GM12878 (cell line): ENCODE results near the gene SLC2A4RG. TPM values are rescaled to one million over a fixed set of nuclear protein-coding genes. Genes with fewer than 3 reads are reported as not detected.

Experiments used
- ATAC-seq: fragments of 200-7000 bp; cut with Tn5 transposase; 3 replicates; pipeline ENCODE4 v1.9.1; 2020; ENCODE audit warnings: mild to moderate bottlenecking, moderate library complexity
- BruUV-seq: library from RNA; stranded (reverse); fragments of 400-500 nt; replicated peaks from 2 replicates; lab custom pipeline; 2021; lab: Mats Ljungman, UMichigan
- CTCF ChIA-PET: fragments of 300-600 bp; sonication (Branson Sonifier 250); formaldehyde crosslinking; extraction: SDS; loops from one replicate; lab custom pipeline; 2021; ENCODE audit warnings: inconsistent platforms; lab: Yijun Ruan, JAX
- POLR2A ChIA-PET: fragments of 350-600 bp; formaldehyde crosslinking; extraction: SDS; loops from one replicate; lab custom pipeline; 2021; ENCODE audit warnings: inconsistent platforms; lab: Charles Lee
- RAD21 ChIA-PET: fragments of 300-600 bp; sonication (Branson Sonifier 250); formaldehyde crosslinking; loops from one replicate; lab custom pipeline; 2023; ENCODE audit warnings: antibody characterized with exemption; ENCODE audit not compliant: unreplicated experiment; lab: Charles Lee
- SMC1A ChIA-PET: fragments of 300-600 bp; sonication (Branson Sonifier 250); formaldehyde crosslinking; loops from one replicate; lab custom pipeline; 2023; ENCODE audit not compliant: unreplicated experiment, uncharacterized antibody; lab: Charles Lee
- DNase-seq: peaks from one replicate; pipeline ENCODE4 v3.0.0-alpha.2; 2011; ENCODE audit warnings: low read depth, low spot score
- FAIRE-seq: peaks from 3 replicates; lab custom pipeline; 2011; peaks lifted over from hg19 to GRCh38; lab: Jason Lieb, UNC
- H2AFZ ChIP-seq: 2 replicates; pipeline ENCODE4 v1.6.0; 2011; ENCODE audit warnings: low read depth, low read length, control low read depth; ENCODE audit not compliant: control insufficient read depth
- H3K27ac ChIP-seq: 2 replicates; pipeline ENCODE4 v1.5.1; 2011; ENCODE audit warnings: control low read depth; ENCODE audit not compliant: control insufficient read depth, insufficient read depth
- H3K27me3 ChIP-seq, 2 experiments: replicated peaks in 1 of 2; 2 replicates each; pipeline versions ENCODE4 v1.6.0 to v1.6.1; 2011; ENCODE audit warnings: low read length in 1 of 2; ENCODE audit not compliant: control insufficient read depth in 2 of 2, insufficient read depth in 2 of 2
- H3K36me3 ChIP-seq, 2 experiments: 2 replicates each; pipeline ENCODE4 v1.5.1; 2011; ENCODE audit warnings: low read length in 1 of 2; ENCODE audit not compliant: control insufficient read depth in 2 of 2, insufficient read depth in 2 of 2
- H3K4me1 ChIP-seq: 2 replicates; pipeline ENCODE4 v1.6.1; 2011; ENCODE audit warnings: mild to moderate bottlenecking, low read length, moderate library complexity, mixed read lengths; ENCODE audit not compliant: control insufficient read depth, insufficient read depth
- H3K4me2 ChIP-seq: 2 replicates; pipeline ENCODE4 v1.6.0; 2011; ENCODE audit warnings: control low read depth; ENCODE audit not compliant: control insufficient read depth, insufficient read depth
- H3K4me3 ChIP-seq: fragments of 200-600 bp; sonication (generic); 2 replicates; pipeline ENCODE4 v1.5.1; 2016
- H3K79me2 ChIP-seq: 2 replicates; pipeline ENCODE4 v1.6.0; 2011; ENCODE audit warnings: low read length; ENCODE audit not compliant: control insufficient read depth, insufficient read depth
- H3K9ac ChIP-seq: 2 replicates; pipeline ENCODE4 v1.8.0; 2011; ENCODE audit warnings: low read length, control low read depth, mixed read lengths; ENCODE audit not compliant: control insufficient read depth, insufficient read depth
- H3K9me3 ChIP-seq: replicated peaks from 3 replicates; pipeline ENCODE4 v1.5.1; 2011; ENCODE audit warnings: mild to moderate bottlenecking, low read length; ENCODE audit not compliant: control insufficient read depth, insufficient read depth
- H4K20me1 ChIP-seq: 2 replicates; pipeline ENCODE4 v1.6.0; 2011; ENCODE audit not compliant: control insufficient read depth, insufficient read depth
- POLR2AphosphoS2 ChIP-seq: IDR thresholded peaks from 2 replicates; pipeline ENCODE4 v1.6.1; 2011; ENCODE audit warnings: low read depth, mild to moderate bottlenecking, low read length, improper control_type of control experiment, moderate library complexity
- SMAD1 ChIP-seq: fragments of 450-650 bp; IDR thresholded peaks from 2 replicates; pipeline ENCODE4 v1.6.1; 2018; ENCODE audit warnings: mild to moderate bottlenecking, low read depth; ENCODE audit not compliant: partially characterized antibody
- SREBF2 ChIP-seq: IDR thresholded peaks from 2 replicates; pipeline ENCODE4 v1.6.1; 2012; ENCODE audit warnings: mild to moderate bottlenecking, low read length
- WGBS: methylation state at CpG from one replicate; pipeline ENCODE4 v1.1.6; 2016; ENCODE audit warnings: low lambda C conversion rate; ENCODE audit not compliant: insufficient replicate concordance, insufficient coverage; ENCODE audit errors: missing lambda C conversion rate; 5-methylcytosine and 5-hydroxymethylcytosine counted together
- in situ Hi-C: fragments of 300-500 bp; cut with MboI; formaldehyde crosslinking; loops from 9 replicates; pipeline ENCODE4 v1.14.3; 2018; ENCODE audit warnings: mixed read lengths
- intact Hi-C: fragments of 100-400 bp; cut with micrococcal nuclease; formaldehyde crosslinking; loops from one replicate; pipeline ENCODE4 v1.14.2; 2022; ENCODE audit not compliant: unreplicated experiment
- polyA plus RNA-seq, 11 experiments: library from polyadenylated mRNA; depleted of rRNA in 4 of 11; unstranded in 6 of 11; stranded (reverse) in 5 of 11; fragments of >200 nt; fragmentation: Nextera tagmentation in 4 of 11; fragmentation: Illumina TruSeq in 1 of 11; extraction: Ambion mirVana in 4 of 11; extraction: Trizol in 1 of 11; gene quantifications; 1 replicate in 1 of 11; 2 replicates in 10 of 11; pipeline versions ENCODE4 v1.2.1 to v1.2.3, GENCODE V29; 2011 to 2016; ENCODE audit warnings: inconsistent platforms in 2 of 11, missing spikeins in 2 of 11, low read depth in 1 of 11
- total RNA-seq, 4 experiments: library from RNA; depleted of rRNA in 3 of 4; stranded (reverse); fragments of >200 nt in 3 of 4; fragmentation: Illumina TruSeq in 1 of 4; extraction: Trizol in 1 of 4; gene quantifications; 2 replicates each; pipeline versions ENCODE4 v1.2.1 to v1.2.3, GENCODE V29; 2013 to 2021
- TF ChIP-seq, protein P1 (sequence below): fragments of 450-650 bp; IDR thresholded peaks from 2 replicates; pipeline ENCODE4 v1.6.1; 2017; ENCODE audit warnings: low read depth, mild to moderate bottlenecking, moderate library complexity
- TF ChIP-seq, protein P2 (sequence below): IDR thresholded peaks from 2 replicates; pipeline ENCODE4 v1.6.1; 2011; ENCODE audit warnings: low read depth, mild to moderate bottlenecking, low read length, moderate library complexity, borderline replicate concordance; ENCODE audit errors: extremely low read depth

The SLC2A4RG gene
- total and polyA plus RNA-seq, 10 of the 15 experiments (the other 5 are each of a cell fraction or from before 2014, with no cell fraction given) = 0.34 to 65.9 (median 13.3) TPM

DNA sequence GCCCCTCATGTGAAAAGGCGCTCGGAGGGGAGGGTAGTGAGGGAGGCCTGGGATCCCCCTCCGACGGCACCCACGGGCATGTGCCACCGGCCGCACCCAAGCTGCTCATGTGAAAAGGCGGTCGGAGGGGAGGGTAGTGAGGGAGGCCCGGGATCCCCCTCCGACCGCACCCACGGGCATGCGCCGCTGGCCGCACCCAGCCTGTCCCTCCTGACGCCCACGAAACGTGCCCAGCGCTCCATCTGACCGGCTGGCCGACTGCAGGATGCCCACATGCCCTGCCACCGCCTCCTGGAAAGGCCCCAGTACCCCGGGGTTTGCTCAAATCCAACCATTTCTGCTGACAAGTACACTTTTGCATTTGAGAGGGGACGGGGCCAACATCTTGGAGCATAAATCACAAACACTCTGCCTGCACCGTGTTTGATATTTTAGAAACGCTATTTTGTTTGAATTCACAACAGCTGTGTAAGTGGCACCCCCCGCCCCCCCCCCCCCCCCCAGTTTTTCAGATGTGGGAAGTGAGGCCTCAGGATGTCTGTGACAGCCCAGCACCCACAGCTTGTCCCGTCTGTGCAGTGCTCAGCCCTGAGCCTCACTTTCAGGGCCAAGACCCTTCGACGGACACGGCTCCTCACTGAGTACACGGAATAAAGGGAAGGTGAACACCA is 34.1 kb downstream of the SLC2A4RG start:
- H3K79me2 ChIP-seq = no peaks in the 10 kb centered on the region
- peaks cover 7% of the 10 kb centered on the region; the same call in 1 of the 3 replicates for H3K9me3 ChIP-seq
- ChIA-PET POLR2A (no interaction called here), RAD21 (interaction anchor here (0.7 kb wide), 1 partner anchor 200 kb away, joined by 3 read pairs; the partner anchor contains the start of gene HELZ2), SMC1A (no interaction called here), CTCF (interaction anchor here (1.4 kb wide), 1 partner anchor 12 kb away, joined by 3 read pairs; no protein-coding TSS in a partner anchor)
- ATAC-seq (no peak), DNase-seq (no peak), FAIRE-seq (no peak)
- WGBS = 75% methylated on average over 31 of the region's 33 CpGs
- in situ Hi-C loops (no loop called here), intact Hi-C loops (no loop called here)
- no peaks in the 10 kb centered on the region for H3K4me1 ChIP-seq
- H3K4me3 ChIP-seq = no peak overlapping the region
- TF ChIP-seq SMAD1 = no peak
- no peak for TF ChIP-seq POLR2AphosphoS2
- TF ChIP-seq, protein P1, sequence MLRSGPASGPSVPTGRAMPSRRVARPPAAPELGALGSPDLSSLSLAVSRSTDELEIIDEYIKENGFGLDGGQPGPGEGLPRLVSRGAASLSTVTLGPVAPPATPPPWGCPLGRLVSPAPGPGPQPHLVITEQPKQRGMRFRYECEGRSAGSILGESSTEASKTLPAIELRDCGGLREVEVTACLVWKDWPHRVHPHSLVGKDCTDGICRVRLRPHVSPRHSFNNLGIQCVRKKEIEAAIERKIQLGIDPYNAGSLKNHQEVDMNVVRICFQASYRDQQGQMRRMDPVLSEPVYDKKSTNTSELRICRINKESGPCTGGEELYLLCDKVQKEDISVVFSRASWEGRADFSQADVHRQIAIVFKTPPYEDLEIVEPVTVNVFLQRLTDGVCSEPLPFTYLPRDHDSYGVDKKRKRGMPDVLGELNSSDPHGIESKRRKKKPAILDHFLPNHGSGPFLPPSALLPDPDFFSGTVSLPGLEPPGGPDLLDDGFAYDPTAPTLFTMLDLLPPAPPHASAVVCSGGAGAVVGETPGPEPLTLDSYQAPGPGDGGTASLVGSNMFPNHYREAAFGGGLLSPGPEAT = no peak
- no peak for TF ChIP-seq SREBF2
- TF ChIP-seq, protein P2, sequence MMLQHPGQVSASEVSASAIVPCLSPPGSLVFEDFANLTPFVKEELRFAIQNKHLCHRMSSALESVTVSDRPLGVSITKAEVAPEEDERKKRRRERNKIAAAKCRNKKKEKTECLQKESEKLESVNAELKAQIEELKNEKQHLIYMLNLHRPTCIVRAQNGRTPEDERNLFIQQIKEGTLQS = no peak
- no peaks in the 10 kb centered on the region for H3K36me3 ChIP-seq
- no peak overlapping the region for H2AFZ ChIP-seq
- H3K27ac ChIP-seq = no peak overlapping the region
- no peaks in the 10 kb centered on the region for H4K20me1 ChIP-seq
- no TSS peak for BruUV-seq
- no peak overlapping the region for H3K4me2 ChIP-seq
- no peaks in the 10 kb centered on the region for H3K27me3 ChIP-seq
- H3K9ac ChIP-seq = no peak overlapping the region
